GM12878 (cell line): ENCODE results near the gene MAP3K21.

ENCODE experiments used
- BHLHE40 ChIP-seq, 2 experiments: fragments of 450-650 bp in 1 of 2; IDR thresholded peaks; 2 replicates each; pipeline ENCODE4 v1.6.1; 2011 to 2017; ENCODE audit warnings: low read depth in 2 of 2, borderline replicate concordance in 1 of 2, improper control_type of control experiment in 1 of 2, low read length in 1 of 2, mild to moderate bottlenecking in 1 of 2
- FOS ChIP-seq: IDR thresholded peaks from 3 replicates; pipeline ENCODE4 v1.6.1; 2011; ENCODE audit warnings: borderline replicate concordance; ENCODE audit not compliant: insufficient read length; ENCODE audit errors: extremely low read depth
- NRF1 ChIP-seq: conservative IDR thresholded peaks from 2 replicates; pipeline ENCODE4 v1.6.1; 2011; ENCODE audit warnings: mild to moderate bottlenecking, low read depth, low read length, improper control_type of control experiment
- SRF ChIP-seq, 2 experiments: IDR thresholded peaks; 2 replicates each; pipeline ENCODE4 v1.6.1; 2011; ENCODE audit warnings: low read depth in 2 of 2, low read length in 2 of 2, mild to moderate bottlenecking in 1 of 2, moderate library complexity in 1 of 2

DNA sequence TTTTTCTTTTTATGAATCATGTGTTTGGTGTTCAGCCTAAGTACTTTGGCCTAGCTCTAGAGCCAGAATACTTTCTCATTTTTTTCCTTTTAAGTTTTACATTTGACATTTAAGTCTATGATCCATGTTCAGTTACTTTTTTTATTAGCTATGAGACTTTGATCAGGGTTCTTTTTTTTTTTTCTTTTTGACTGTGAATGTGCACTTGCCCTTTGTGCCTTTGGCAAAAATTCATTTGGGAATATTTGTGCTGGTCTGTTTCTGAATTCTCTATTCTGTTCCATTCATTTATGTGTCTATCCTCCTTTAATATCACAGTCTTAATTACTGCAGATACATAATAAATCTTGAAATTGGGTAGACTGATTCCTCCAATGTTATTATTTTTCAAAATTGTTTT, 93.8 kb downstream of the MAP3K21 start:
- TF ChIP-seq NRF1 (no peak), FOS (no peak), SRF (IDR thresholded peaks at IDR 0.05; ENCODE audit: low read depth in 2 of 2, low read length in 2 of 2) (no peak), BHLHE40 (IDR thresholded peaks at IDR 0.05; ENCODE audit: borderline replicate concordance in 1 of 2, low read depth in 2 of 2, low read length in 1 of 2) (no peak)
